Stimulated activated CD8-positive, alpha-beta memory T cell treated with anti-CD3 and anti-CD28 coated beads, Interleukin-12 subunit alpha, Interleukin-12 subunit beta, amount 100 ng/mL, for 24 hours (primary cell): ENCODE data around the gene ANGEL2.
"Not testable (repeated sequence)": the region's sequence is repeated elsewhere in the genome, so short reads cannot be mapped to it uniquely, and the experiment has no call there.

Experiments used
- DNase-seq: peaks from one replicate; pipeline ENCODE4 v3.0.0-alpha.2; 2020; ENCODE audit errors: extremely low read depth

Gene ANGEL2

GRCh38 chr1:213015099-213016050, at the start of gene ANGEL2:
ANGEL2 (minus strand) TSS chr1:213015867; CDS start chr1:213015671, 196 bp downstream.
- DNase-seq, result peak; percentile 89

GRCh38 chr1:213061263-213061662, 45.6 kb upstream of the ANGEL2 start:
- no peak for DNase-seq

GRCh38 chr1:213060836-213061235, 45.2 kb upstream of the ANGEL2 start:
- DNase-seq, result no peak

- no peak for DNase-seq
Observed at GRCh38 chr1:213057264-213058059, 41.8 kb upstream of the ANGEL2 start.

GRCh38 chr1:213055767-213056166, 40.1 kb upstream of the ANGEL2 start:
- DNase-seq, result no peak

GRCh38 chr1:213054733-213055591, 39.3 kb upstream of the ANGEL2 start:
- DNase-seq, result no peak

GRCh38 chr1:213054142-213054541, 38.5 kb upstream of the ANGEL2 start:
- no peak for DNase-seq

GRCh38 chr1:213053455-213053854, 37.8 kb upstream of the ANGEL2 start:
- DNase-seq, result no peak

GRCh38 chr1:213051881-213052202, 36.2 kb upstream of the ANGEL2 start:
- DNase-seq, result no peak

GRCh38 chr1:213051127-213051880, 35.6 kb upstream of the ANGEL2 start, which contains the start of gene RPS6KC1:
RPS6KC1 (plus strand) TSS chr1:213051241; CDS start chr1:213051405, 164 bp downstream.
- peak; percentile 75 for DNase-seq

GRCh38 chr1:213050745-213051126, 35.1 kb upstream of the ANGEL2 start:
- no peak for DNase-seq

- DNase-seq, result no peak
Observed at GRCh38 chr1:213049232-213049631, 33.6 kb upstream of the ANGEL2 start.

GRCh38 chr1:213045321-213046226, 29.9 kb upstream of the ANGEL2 start:
- not testable (repeated sequence) for DNase-seq

- no peak for DNase-seq
Observed at GRCh38 chr1:213041443-213041842, 25.8 kb upstream of the ANGEL2 start.

- DNase-seq, result no peak
Observed at GRCh38 chr1:213035573-213035972, 19.9 kb upstream of the ANGEL2 start.

GRCh38 chr1:213034713-213035112, 19.0 kb upstream of the ANGEL2 start:
- DNase-seq, result no peak

- no peak for DNase-seq
Observed at GRCh38 chr1:213032651-213033050, 17.0 kb upstream of the ANGEL2 start.

GRCh38 chr1:213027024-213027423, 11.4 kb upstream of the ANGEL2 start:
- not testable (repeated sequence) for DNase-seq

- DNase-seq, result no peak
Observed at GRCh38 chr1:213020016-213020415, 4.3 kb upstream of the ANGEL2 start.

GRCh38 chr1:213019450-213019849, 3.8 kb upstream of the ANGEL2 start:
- DNase-seq, result no peak
